Measurements from ENCODE around the gene ELMO3. TPM values are rescaled to one million over a fixed set of nuclear protein-coding genes. Genes with fewer than 3 reads are reported as not detected.

Gene ELMO3
- total and polyA plus RNA-seq, 2 donors (not counting 3 experiments of a cell fraction or from before 2014, with no cell fraction given), result 3.9 to 5.7 TPM

DNA sequence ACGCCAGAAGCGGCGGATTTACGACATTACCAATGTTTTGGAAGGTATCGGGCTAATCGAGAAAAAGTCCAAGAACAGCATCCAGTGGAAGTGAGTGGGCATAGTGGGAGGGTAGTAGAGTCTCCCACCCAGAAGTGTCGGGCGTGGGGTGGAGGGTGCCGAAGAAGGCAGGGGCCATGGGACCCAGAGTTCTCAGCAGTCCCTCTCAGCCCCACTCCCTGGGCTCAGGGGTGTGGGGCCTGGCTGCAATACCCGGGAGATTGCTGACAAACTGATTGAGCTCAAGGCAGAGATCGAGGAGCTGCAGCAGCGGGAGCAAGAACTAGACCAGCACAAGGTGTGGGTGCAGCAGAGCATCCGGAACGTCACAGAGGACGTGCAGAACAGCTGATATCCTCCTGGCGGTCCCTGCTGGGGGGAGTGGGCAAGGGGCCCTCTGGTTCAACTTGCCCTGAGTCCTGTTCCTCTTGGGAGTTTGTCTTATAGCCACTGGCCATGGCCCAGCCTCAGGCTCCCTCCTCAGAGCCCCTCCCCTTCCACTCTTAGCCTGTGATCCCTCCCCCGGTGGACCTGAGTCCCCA is 6.1 kb upstream of the ELMO3 start:
- no peaks in the 10 kb centered on the region for H4K20me1 ChIP-seq (replicated peaks; ENCODE audit: control insufficient read depth, extremely low read depth, insufficient read depth, low read length)
- FAIRE-seq (peak; percentile 26), DNase-seq (ENCODE audit: low read depth, low spot score) (no peak)
- peaks cover 19 to 34% of the 10 kb centered on the region in 2 experiments for H3K36me3 ChIP-seq (ENCODE audit: control insufficient read depth in 2 of 2, extremely low read depth in 1 of 2, insufficient read depth in 2 of 2, low read length in 2 of 2)
- TSS peak; percentile 20 for BruUV-seq (replicated peaks)
- intact Hi-C loops (cut with micrococcal nuclease), result loop anchor here (1.0 to 10.0 kb wide), 3 partner anchors 9 to 202 kb away; partner anchors contain the start of genes TMEM208 and TPPP3
- H3K4me1 ChIP-seq (ENCODE audit: control insufficient read depth, extremely low read depth, insufficient read depth, low read length), result peaks cover 36% of the 10 kb centered on the region
- TF ChIP-seq JUN (IDR thresholded peaks at IDR 0.05; ENCODE audit: borderline replicate concordance, insufficient read depth, insufficient read length, low read depth), result no peak
- no peak for TF ChIP-seq EZH2 (IDR thresholded peaks at IDR 0.05; ENCODE audit: borderline replicate concordance, low read depth, low read length, severe bottlenecking)
- TF ChIP-seq, protein P1, sequence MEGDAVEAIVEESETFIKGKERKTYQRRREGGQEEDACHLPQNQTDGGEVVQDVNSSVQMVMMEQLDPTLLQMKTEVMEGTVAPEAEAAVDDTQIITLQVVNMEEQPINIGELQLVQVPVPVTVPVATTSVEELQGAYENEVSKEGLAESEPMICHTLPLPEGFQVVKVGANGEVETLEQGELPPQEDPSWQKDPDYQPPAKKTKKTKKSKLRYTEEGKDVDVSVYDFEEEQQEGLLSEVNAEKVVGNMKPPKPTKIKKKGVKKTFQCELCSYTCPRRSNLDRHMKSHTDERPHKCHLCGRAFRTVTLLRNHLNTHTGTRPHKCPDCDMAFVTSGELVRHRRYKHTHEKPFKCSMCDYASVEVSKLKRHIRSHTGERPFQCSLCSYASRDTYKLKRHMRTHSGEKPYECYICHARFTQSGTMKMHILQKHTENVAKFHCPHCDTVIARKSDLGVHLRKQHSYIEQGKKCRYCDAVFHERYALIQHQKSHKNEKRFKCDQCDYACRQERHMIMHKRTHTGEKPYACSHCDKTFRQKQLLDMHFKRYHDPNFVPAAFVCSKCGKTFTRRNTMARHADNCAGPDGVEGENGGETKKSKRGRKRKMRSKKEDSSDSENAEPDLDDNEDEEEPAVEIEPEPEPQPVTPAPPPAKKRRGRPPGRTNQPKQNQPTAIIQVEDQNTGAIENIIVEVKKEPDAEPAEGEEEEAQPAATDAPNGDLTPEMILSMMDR (IDR thresholded peaks at IDR 0.05; ENCODE audit: extremely low read depth in 1 of 2, insufficient read depth in 1 of 2, low read depth in 1 of 2, low read length in 2 of 2), result no peak
- peak overlapping the region; percentile 54 to 83 (median 57) for H3K4me3 ChIP-seq (replicated peaks in 1 of 3; ENCODE audit: insufficient read depth in 1 of 3, low read depth in 1 of 3, low read length in 3 of 3)
- peak overlapping the region; percentile 88 for H3K27ac ChIP-seq (ENCODE audit: insufficient read depth, low read depth, low read length)
- H3K9me3 ChIP-seq (replicated peaks; ENCODE audit: control insufficient read depth, insufficient read depth, low read length), result no peaks in the 10 kb centered on the region
- peak overlapping the region; percentile 91 for H3K9ac ChIP-seq (replicated peaks; ENCODE audit: extremely low read depth, insufficient read depth, low read length)
- ChIA-PET POLR2A (interaction anchor here (1.0 kb wide), 1 partner anchor 51 kb away, joined by 3 read pairs; no protein-coding TSS in a partner anchor), CTCF (interaction anchor here (1.1 to 1.5 kb wide), 4 partner anchors 10 to 207 kb away, joined by 3 to 6 read pairs (median 4); no protein-coding TSS in a partner anchor)
- H3K4me2 ChIP-seq (ENCODE audit: insufficient read depth, low read length), result peak overlapping the region; percentile 69
- dilution Hi-C loops (cut with MboI; ENCODE audit: extremely low pct_ligation_motif_present, low sequenced_read_pairs), result no loop called here
- H3K79me2 ChIP-seq (ENCODE audit: control insufficient read depth, insufficient read depth, low read length), result peaks cover 46% of the 10 kb centered on the region
- no peak overlapping the region for H2AFZ ChIP-seq (ENCODE audit: low read depth, low read length)
- no peaks in the 10 kb centered on the region for H3K27me3 ChIP-seq (ENCODE audit: control insufficient read depth in 2 of 2, insufficient read depth in 2 of 2, low read length in 2 of 2)
- H3K9me1 ChIP-seq (replicated peaks; ENCODE audit: control insufficient read depth, extremely low read depth, insufficient read depth, low read length), result no peaks in the 10 kb centered on the region

DNA sequence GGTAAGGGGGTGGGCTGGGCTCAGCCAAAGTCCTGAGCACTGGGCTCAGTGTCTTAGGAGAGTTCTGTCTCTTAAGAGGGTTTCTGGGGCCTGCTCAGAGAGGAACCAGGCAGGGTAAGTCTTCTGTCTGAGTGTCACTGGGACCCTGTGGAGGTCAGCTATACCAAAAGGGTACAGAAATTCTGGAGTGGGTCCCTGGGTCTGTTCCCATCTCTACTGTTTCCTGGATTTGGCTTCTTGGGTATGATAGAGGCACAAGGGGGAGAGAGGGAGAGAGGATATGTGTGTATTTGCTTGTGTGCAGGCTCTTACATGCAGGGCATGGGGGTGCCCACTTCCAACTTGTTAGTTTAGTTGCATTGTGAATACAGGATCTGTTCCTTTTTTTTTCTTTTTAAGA is 5.4 kb upstream of the ELMO3 start:
- dilution Hi-C loops (cut with MboI; ENCODE audit: extremely low pct_ligation_motif_present, low sequenced_read_pairs), result no loop called here
- FAIRE-seq, result peak; percentile 47

More for the DNA sequence above, 5.4 kb upstream of the ELMO3 start:
- TF ChIP-seq, protein P2, sequence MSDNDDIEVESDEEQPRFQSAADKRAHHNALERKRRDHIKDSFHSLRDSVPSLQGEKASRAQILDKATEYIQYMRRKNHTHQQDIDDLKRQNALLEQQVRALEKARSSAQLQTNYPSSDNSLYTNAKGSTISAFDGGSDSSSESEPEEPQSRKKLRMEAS (IDR thresholded peaks at IDR 0.05; ENCODE audit: insufficient read depth, insufficient read length), result no peak
- no peak for TF ChIP-seq GATA2 (IDR thresholded peaks at IDR 0.05; ENCODE audit: insufficient read depth, insufficient read length, low read depth, low read length)
- POLR2A ChIA-PET, result no interaction called here
- peak overlapping the region in 1 of 3 experiments; percentile 83 for H3K4me3 ChIP-seq (replicated peaks in 1 of 3; ENCODE audit: insufficient read depth in 1 of 3, low read depth in 1 of 3, low read length in 3 of 3)
- peaks cover 46% of the 10 kb centered on the region for H3K79me2 ChIP-seq (ENCODE audit: control insufficient read depth, insufficient read depth, low read length)
- no peaks in the 10 kb centered on the region for H3K9me1 ChIP-seq (replicated peaks; ENCODE audit: control insufficient read depth, extremely low read depth, insufficient read depth, low read length)
- peak overlapping the region; percentile 69 for H3K4me2 ChIP-seq (ENCODE audit: insufficient read depth, low read length)
- no peak for DNase-seq (ENCODE audit: low read depth, low spot score)
- H3K4me1 ChIP-seq (ENCODE audit: control insufficient read depth, extremely low read depth, insufficient read depth, low read length), result peaks cover 38% of the 10 kb centered on the region
- no peak overlapping the region for H2AFZ ChIP-seq (ENCODE audit: low read depth, low read length)
- no TSS peak for BruUV-seq (replicated peaks)
- intact Hi-C loops (cut with micrococcal nuclease), result loop anchor here (5.0 to 10.0 kb wide), 2 partner anchors 34 to 201 kb away; partner anchors contain the start of genes TMEM208 and TPPP3
- CTCF ChIA-PET, result interaction anchor here (1.1 to 1.5 kb wide), 4 partner anchors 9 to 206 kb away, joined by 3 to 6 read pairs (median 4); no protein-coding TSS in a partner anchor
- H3K9me3 ChIP-seq (replicated peaks; ENCODE audit: control insufficient read depth, insufficient read depth, low read length), result no peaks in the 10 kb centered on the region
- H3K36me3 ChIP-seq (ENCODE audit: control insufficient read depth in 2 of 2, extremely low read depth in 1 of 2, insufficient read depth in 2 of 2, low read length in 2 of 2), result peaks cover 19 to 38% of the 10 kb centered on the region in 2 experiments
- peak overlapping the region; percentile 91 for H3K9ac ChIP-seq (replicated peaks; ENCODE audit: extremely low read depth, insufficient read depth, low read length)
- no peaks in the 10 kb centered on the region for H3K27me3 ChIP-seq (ENCODE audit: control insufficient read depth in 2 of 2, insufficient read depth in 2 of 2, low read length in 2 of 2)
- no peaks in the 10 kb centered on the region for H4K20me1 ChIP-seq (replicated peaks; ENCODE audit: control insufficient read depth, extremely low read depth, insufficient read depth, low read length)
- peak overlapping the region; percentile 88 for H3K27ac ChIP-seq (ENCODE audit: insufficient read depth, low read depth, low read length)

Measured in endothelial cell of umbilical vein (primary cell).